ENCODE measurements around the gene FAXDC2. TPM values are rescaled to one million over a fixed set of nuclear protein-coding genes. Genes with fewer than 3 reads are reported as not detected.

Gene FAXDC2
- total and polyA plus RNA-seq, 2 of the 13 experiments (the other 11 are each of a cell fraction or from before 2014, with no cell fraction given) = 4.7 to 58.8 TPM

DNA sequence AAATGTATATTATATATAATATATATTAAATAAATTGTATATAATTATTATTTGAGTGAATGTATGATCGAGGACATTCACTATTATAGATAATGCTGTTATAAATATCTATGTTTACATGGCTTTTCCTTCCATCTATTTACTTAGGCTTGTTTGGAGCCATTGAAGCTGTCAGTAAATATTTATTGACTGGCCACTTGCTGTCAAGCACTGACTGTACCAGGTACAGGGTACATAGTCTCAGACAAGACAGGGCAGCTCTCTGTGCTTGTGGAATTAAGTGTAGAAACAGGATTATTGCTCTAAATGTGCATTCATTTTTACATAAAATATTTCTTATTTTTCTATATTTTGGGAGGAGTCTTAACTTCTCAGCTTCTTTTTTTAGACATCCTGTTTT, 16.4 kb downstream of the FAXDC2 start (continued):
- TF ChIP-seq, protein P1, sequence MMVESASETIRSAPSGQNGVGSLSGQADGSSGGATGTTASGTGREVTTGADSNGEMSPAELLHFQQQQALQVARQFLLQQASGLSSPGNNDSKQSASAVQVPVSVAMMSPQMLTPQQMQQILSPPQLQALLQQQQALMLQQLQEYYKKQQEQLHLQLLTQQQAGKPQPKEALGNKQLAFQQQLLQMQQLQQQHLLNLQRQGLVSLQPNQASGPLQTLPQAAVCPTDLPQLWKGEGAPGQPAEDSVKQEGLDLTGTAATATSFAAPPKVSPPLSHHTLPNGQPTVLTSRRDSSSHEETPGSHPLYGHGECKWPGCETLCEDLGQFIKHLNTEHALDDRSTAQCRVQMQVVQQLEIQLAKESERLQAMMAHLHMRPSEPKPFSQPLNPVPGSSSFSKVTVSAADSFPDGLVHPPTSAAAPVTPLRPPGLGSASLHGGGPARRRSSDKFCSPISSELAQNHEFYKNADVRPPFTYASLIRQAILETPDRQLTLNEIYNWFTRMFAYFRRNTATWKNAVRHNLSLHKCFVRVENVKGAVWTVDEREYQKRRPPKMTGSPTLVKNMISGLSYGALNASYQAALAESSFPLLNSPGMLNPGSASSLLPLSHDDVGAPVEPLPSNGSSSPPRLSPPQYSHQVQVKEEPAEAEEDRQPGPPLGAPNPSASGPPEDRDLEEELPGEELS (CRISPR knock-in tag; IDR thresholded peaks at IDR 0.05) = peak; percentile 93
- TF ChIP-seq TCF12 (IDR thresholded peaks at IDR 0.05) (no peak), TCF12 (CRISPR knock-in tag; IDR thresholded peaks at IDR 0.05) (no peak), HNF4G (IDR thresholded peaks at IDR 0.05; ENCODE audit: borderline replicate concordance, low read depth, low read length) (peak; percentile 61), HNF4G (CRISPR knock-in tag; IDR thresholded peaks at IDR 0.05; ENCODE audit: borderline replicate concordance, low read depth) (no peak), ZNF343 (CRISPR knock-in tag; IDR thresholded peaks at IDR 0.05) (no peak), FOSL1 (CRISPR knock-in tag; IDR thresholded peaks at IDR 0.05; ENCODE audit: borderline replicate concordance) (no peak), NCOA1 (CRISPR knock-in tag; IDR thresholded peaks at IDR 0.05) (no peak), GFI1 (CRISPR knock-in tag; IDR thresholded peaks at IDR 0.05; ENCODE audit: borderline replicate concordance) (no peak), SMAD9 (CRISPR knock-in tag; IDR thresholded peaks at IDR 0.05) (no peak), DMAP1 (CRISPR knock-in tag; IDR thresholded peaks at IDR 0.05) (no peak), FOXC1 (CRISPR knock-in tag; IDR thresholded peaks at IDR 0.05; ENCODE audit: borderline replicate concordance) (no peak), ZNF672 (CRISPR knock-in tag; IDR thresholded peaks at IDR 0.05) (no peak), MIER2 (CRISPR knock-in tag; IDR thresholded peaks at IDR 0.05) (no peak), ZNF746 (CRISPR knock-in tag; IDR thresholded peaks at IDR 0.05) (no peak), DR1 (CRISPR knock-in tag; IDR thresholded peaks at IDR 0.05) (no peak), ZNF207 (IDR thresholded peaks at IDR 0.05; ENCODE audit: borderline replicate concordance) (no peak), ZNF44 (CRISPR knock-in tag; IDR thresholded peaks at IDR 0.05) (no peak), SPEN (CRISPR knock-in tag; IDR thresholded peaks at IDR 0.05; ENCODE audit: low read depth) (no peak), NCOA2 (CRISPR knock-in tag; IDR thresholded peaks at IDR 0.05) (peak; percentile 73), ZNF329 (CRISPR knock-in tag; IDR thresholded peaks at IDR 0.05; ENCODE audit: low read depth) (no peak), YY1 (IDR thresholded peaks at IDR 0.05; ENCODE audit: insufficient read depth, insufficient replicate concordance, low read depth, low read length) (no peak)
- TF ChIP-seq, protein P2, sequence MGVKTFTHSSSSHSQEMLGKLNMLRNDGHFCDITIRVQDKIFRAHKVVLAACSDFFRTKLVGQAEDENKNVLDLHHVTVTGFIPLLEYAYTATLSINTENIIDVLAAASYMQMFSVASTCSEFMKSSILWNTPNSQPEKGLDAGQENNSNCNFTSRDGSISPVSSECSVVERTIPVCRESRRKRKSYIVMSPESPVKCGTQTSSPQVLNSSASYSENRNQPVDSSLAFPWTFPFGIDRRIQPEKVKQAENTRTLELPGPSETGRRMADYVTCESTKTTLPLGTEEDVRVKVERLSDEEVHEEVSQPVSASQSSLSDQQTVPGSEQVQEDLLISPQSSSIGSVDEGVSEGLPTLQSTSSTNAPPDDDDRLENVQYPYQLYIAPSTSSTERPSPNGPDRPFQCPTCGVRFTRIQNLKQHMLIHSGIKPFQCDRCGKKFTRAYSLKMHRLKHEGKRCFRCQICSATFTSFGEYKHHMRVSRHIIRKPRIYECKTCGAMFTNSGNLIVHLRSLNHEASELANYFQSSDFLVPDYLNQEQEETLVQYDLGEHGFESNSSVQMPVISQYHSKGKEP (CRISPR knock-in tag; IDR thresholded peaks at IDR 0.05) = no peak
- TF ChIP-seq, protein P3, sequence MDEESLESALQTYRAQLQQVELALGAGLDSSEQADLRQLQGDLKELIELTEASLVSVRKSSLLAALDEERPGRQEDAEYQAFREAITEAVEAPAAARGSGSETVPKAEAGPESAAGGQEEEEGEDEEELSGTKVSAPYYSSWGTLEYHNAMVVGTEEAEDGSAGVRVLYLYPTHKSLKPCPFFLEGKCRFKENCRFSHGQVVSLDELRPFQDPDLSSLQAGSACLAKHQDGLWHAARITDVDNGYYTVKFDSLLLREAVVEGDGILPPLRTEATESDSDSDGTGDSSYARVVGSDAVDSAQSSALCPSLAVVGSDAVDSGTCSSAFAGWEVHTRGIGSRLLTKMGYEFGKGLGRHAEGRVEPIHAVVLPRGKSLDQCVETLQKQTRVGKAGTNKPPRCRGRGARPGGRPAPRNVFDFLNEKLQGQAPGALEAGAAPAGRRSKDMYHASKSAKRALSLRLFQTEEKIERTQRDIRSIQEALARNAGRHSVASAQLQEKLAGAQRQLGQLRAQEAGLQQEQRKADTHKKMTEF (CRISPR knock-in tag; IDR thresholded peaks at IDR 0.05) = 0 out of 2 replicates have a peak, but pooled peaks have one; percentile 22
- TF ChIP-seq, protein P4, sequence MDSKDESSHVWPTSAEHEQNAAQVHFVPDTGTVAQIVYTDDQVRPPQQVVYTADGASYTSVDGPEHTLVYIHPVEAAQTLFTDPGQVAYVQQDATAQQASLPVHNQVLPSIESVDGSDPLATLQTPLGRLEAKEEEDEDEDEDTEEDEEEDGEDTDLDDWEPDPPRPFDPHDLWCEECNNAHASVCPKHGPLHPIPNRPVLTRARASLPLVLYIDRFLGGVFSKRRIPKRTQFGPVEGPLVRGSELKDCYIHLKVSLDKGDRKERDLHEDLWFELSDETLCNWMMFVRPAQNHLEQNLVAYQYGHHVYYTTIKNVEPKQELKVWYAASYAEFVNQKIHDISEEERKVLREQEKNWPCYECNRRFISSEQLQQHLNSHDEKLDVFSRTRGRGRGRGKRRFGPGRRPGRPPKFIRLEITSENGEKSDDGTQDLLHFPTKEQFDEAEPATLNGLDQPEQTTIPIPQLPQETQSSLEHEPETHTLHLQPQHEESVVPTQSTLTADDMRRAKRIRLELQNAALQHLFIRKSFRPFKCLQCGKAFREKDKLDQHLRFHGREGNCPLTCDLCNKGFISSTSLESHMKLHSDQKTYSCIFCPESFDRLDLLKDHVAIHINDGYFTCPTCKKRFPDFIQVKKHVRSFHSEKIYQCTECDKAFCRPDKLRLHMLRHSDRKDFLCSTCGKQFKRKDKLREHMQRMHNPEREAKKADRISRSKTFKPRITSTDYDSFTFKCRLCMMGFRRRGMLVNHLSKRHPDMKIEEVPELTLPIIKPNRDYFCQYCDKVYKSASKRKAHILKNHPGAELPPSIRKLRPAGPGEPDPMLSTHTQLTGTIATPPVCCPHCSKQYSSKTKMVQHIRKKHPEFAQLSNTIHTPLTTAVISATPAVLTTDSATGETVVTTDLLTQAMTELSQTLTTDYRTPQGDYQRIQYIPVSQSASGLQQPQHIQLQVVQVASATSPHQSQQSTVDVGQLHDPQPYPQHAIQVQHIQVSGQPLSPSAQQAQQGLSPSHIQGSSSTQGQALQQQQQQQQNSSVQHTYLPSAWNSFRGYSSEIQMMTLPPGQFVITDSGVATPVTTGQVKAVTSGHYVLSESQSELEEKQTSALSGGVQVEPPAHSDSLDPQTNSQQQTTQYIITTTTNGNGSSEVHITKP (CRISPR knock-in tag; IDR thresholded peaks at IDR 0.05; ENCODE audit: low read depth) = no peak

Measured in HepG2 (cell line).